SK-N-SH treated with all-trans-retinoic acid at 6 μM for 48 hours (cell line): ENCODE data around the gene BCL2L14.

ENCODE experiments used
- ARNTL ChIP-seq: fragments of 450-650 bp; formaldehyde crosslinking; IDR thresholded peaks from 2 replicates; pipeline ENCODE4 v1.5.0; 2020; ENCODE audit warnings: low read depth, mild to moderate bottlenecking, moderate library complexity, borderline replicate concordance
- CREB5 ChIP-seq: fragments of 250-450 bp; sonication (Bioruptor Pico); IDR thresholded peaks from 2 replicates; pipeline ENCODE4 v1.5.1; 2020; ENCODE audit warnings: low read depth, mild to moderate bottlenecking, moderate library complexity
- CSDC2 ChIP-seq: fragments of 250-450 bp; sonication (Bioruptor Pico); IDR thresholded peaks from 2 replicates; pipeline ENCODE4 v1.5.0; 2020; ENCODE audit warnings: mild to moderate bottlenecking, moderate library complexity
- ESRRG ChIP-seq: fragments of 250-450 bp; sonication (Bioruptor Pico); IDR thresholded peaks from 2 replicates; pipeline ENCODE4 v1.6.1; 2021; ENCODE audit warnings: mild to moderate bottlenecking
- OSR1 ChIP-seq: fragments of 250-450 bp; sonication (Bioruptor Pico); IDR thresholded peaks from 2 replicates; pipeline ENCODE4 v1.8.0; 2022; ENCODE audit warnings: moderate library complexity, mild to moderate bottlenecking, inconsistent platforms
- PATZ1 ChIP-seq: fragments of 250-450 bp; sonication (Bioruptor Pico); IDR thresholded peaks from 2 replicates; pipeline ENCODE4 v1.8.0; 2020; ENCODE audit warnings: mild to moderate bottlenecking, moderate library complexity, borderline replicate concordance
- PPARA ChIP-seq: fragments of 250-450 bp; sonication (Bioruptor Pico); IDR thresholded peaks from 2 replicates; pipeline ENCODE4 v1.5.0; 2020; ENCODE audit warnings: mild to moderate bottlenecking, borderline replicate concordance
- RARB ChIP-seq: fragments of 250-450 bp; sonication (Bioruptor Pico); IDR thresholded peaks from 2 replicates; pipeline ENCODE4 v1.8.0; 2021; ENCODE audit warnings: mild to moderate bottlenecking, moderate library complexity
- SNAI2 ChIP-seq: fragments of 250-450 bp; sonication (Bioruptor Pico); IDR thresholded peaks from 2 replicates; pipeline ENCODE4 v1.5.0; 2020; ENCODE audit warnings: mild to moderate bottlenecking, moderate library complexity
- TSHZ2 ChIP-seq: fragments of 250-450 bp; sonication (Bioruptor Pico); IDR thresholded peaks from 2 replicates; pipeline ENCODE4 v1.5.0; 2020; ENCODE audit warnings: mild to moderate bottlenecking, moderate library complexity
- ZFP30 ChIP-seq: fragments of 450-650 bp; formaldehyde crosslinking; IDR thresholded peaks from 2 replicates; pipeline ENCODE4 v1.5.0; 2022; ENCODE audit warnings: mild to moderate bottlenecking, moderate library complexity

GRCh38 chr12:12091977-12092663 lies 21.4 kb downstream of the BCL2L14 start:
- TF ChIP-seq PPARA (no peak), SNAI2 (CRISPR knock-in tag) (no peak), CREB5 (CRISPR knock-in tag) (no peak), ZFP30 (CRISPR knock-in tag) (no peak), ARNTL (CRISPR knock-in tag) (no peak), PATZ1 (CRISPR knock-in tag) (no peak), TSHZ2 (CRISPR knock-in tag) (no peak), CSDC2 (CRISPR knock-in tag) (no peak), ESRRG (CRISPR knock-in tag) (no peak), RARB (CRISPR knock-in tag) (no peak), OSR1 (no peak)
